Smooth muscle cell of the pulmonary artery (primary cell): ENCODE data around the gene SEMA3C. TPM values are rescaled to one million over a fixed set of nuclear protein-coding genes. Genes with fewer than 3 reads are reported as not detected.

Experiments used
- total RNA-seq: library from RNA; depleted of rRNA; stranded (reverse); fragments of >200 nt; gene quantifications from 2 replicates; pipeline ENCODE4 v1.2.3, GENCODE V29; 2014

Gene SEMA3C
- total RNA-seq: 215 and 311 TPM in 2 replicates

GRCh38 chr7:80918909-80919721 lies at the start of gene SEMA3C:
TSS of gene SEMA3C (minus strand) at chr7:80919051. CDS start at chr7:80916781, 2,270 bp downstream.

